H9 (cell line): ENCODE data around the gene E4F1. TPM values are rescaled to one million over a fixed set of nuclear protein-coding genes. Genes with fewer than 3 reads are reported as not detected.
A peak's percentile ranks its signal among the peaks of the same experiment; 100 is the strongest.
"Not testable (repeated sequence)": the region's sequence is repeated elsewhere in the genome, so short reads cannot be mapped to it uniquely, and the experiment has no call there.

Experiments
- DNase-seq: peaks from one replicate; pipeline ENCODE4 v3.0.0-alpha.2; 2017
- H2AFZ ChIP-seq: one replicate; pipeline ENCODE4 v1.6.1; 2013; ENCODE audit warnings: mild to moderate bottlenecking, low read length, control low read depth, moderate library complexity
- H2AK5ac ChIP-seq: 2 replicates; pipeline ENCODE4 v1.6.1; 2013; ENCODE audit warnings: low read length, control low read depth, mixed read lengths; ENCODE audit not compliant: insufficient read length
- H2BK120ac ChIP-seq: one replicate; pipeline ENCODE4 v1.6.1; 2013; ENCODE audit warnings: low read depth, mild to moderate bottlenecking, low read length, control low read depth, inconsistent platforms; ENCODE audit not compliant: poor library complexity, severe bottlenecking
- H2BK12ac ChIP-seq: 2 replicates; pipeline ENCODE4 v1.6.1; 2013; ENCODE audit warnings: low read length, control low read depth, mixed read lengths, low read depth; ENCODE audit not compliant: insufficient read length
- H2BK15ac ChIP-seq: 2 replicates; pipeline ENCODE4 v1.6.1; 2013; ENCODE audit warnings: low read depth, low read length, control low read depth
- H2BK20ac ChIP-seq: one replicate; pipeline ENCODE4 v1.6.1; 2013; ENCODE audit warnings: low read depth, mild to moderate bottlenecking, low read length, control low read depth, inconsistent platforms; ENCODE audit not compliant: poor library complexity, severe bottlenecking
- H2BK5ac ChIP-seq: 2 replicates; pipeline ENCODE4 v1.6.1; 2013; ENCODE audit warnings: low read length, control low read depth, mixed read lengths; ENCODE audit not compliant: insufficient read length
- H3K14ac ChIP-seq: 2 replicates; pipeline ENCODE4 v1.6.1; 2013; ENCODE audit warnings: low read length, control low read depth; ENCODE audit not compliant: insufficient read depth
- H3K18ac ChIP-seq: 2 replicates; pipeline ENCODE4 v1.6.1; 2013; ENCODE audit warnings: low read depth, mild to moderate bottlenecking, mixed read lengths, low read length, control low read depth; ENCODE audit not compliant: insufficient read length
- H3K23ac ChIP-seq: 2 replicates; pipeline ENCODE4 v1.6.1; 2013; ENCODE audit warnings: low read length, control low read depth, mixed read lengths, low read depth; ENCODE audit not compliant: insufficient read length
- H3K23me2 ChIP-seq: 2 replicates; pipeline ENCODE4 v1.6.1; 2013; ENCODE audit warnings: low read depth, mild to moderate bottlenecking, mixed read lengths, low read length, control low read depth; ENCODE audit not compliant: insufficient read length, poor library complexity, severe bottlenecking
- H3K27ac ChIP-seq: 2 replicates; pipeline ENCODE4 v1.5.1; 2013; ENCODE audit warnings: low read length, control low read depth, mixed read lengths, low read depth; ENCODE audit not compliant: insufficient read length
- H3K27me3 ChIP-seq: 2 replicates; pipeline ENCODE4 v1.6.1; 2013; ENCODE audit warnings: low read length, control low read depth, inconsistent platforms; ENCODE audit not compliant: insufficient read depth
- H3K4ac ChIP-seq: 2 replicates; pipeline ENCODE4 v1.6.1; 2013; ENCODE audit warnings: low read depth, mild to moderate bottlenecking, control low read depth, inconsistent platforms, low read length, moderate library complexity
- H3K4me1 ChIP-seq: 2 replicates; pipeline ENCODE4 v1.6.1; 2013; ENCODE audit warnings: low read length, control low read depth, inconsistent platforms; ENCODE audit not compliant: insufficient read depth
- H3K4me2 ChIP-seq: 2 replicates; pipeline ENCODE4 v1.6.1; 2013; ENCODE audit warnings: low read length, control low read depth, mixed read lengths; ENCODE audit not compliant: insufficient read length, insufficient read depth
- H3K56ac ChIP-seq: 2 replicates; pipeline ENCODE4 v1.6.1; 2013; ENCODE audit warnings: low read depth, mild to moderate bottlenecking, mixed read lengths, low read length, control low read depth; ENCODE audit not compliant: insufficient read length
- H3K79me1 ChIP-seq: 2 replicates; pipeline ENCODE4 v1.6.1; 2013; ENCODE audit warnings: low read depth, mild to moderate bottlenecking, moderate library complexity, low read length, control low read depth, inconsistent platforms; ENCODE audit not compliant: insufficient read depth, poor library complexity, severe bottlenecking
- H3K79me2 ChIP-seq: 2 replicates; pipeline ENCODE4 v1.6.1; 2013; ENCODE audit warnings: low read length, control low read depth, inconsistent platforms; ENCODE audit not compliant: insufficient read depth
- H3K9ac ChIP-seq: 2 replicates; pipeline ENCODE4 v1.6.1; 2013; ENCODE audit warnings: low read length, control low read depth, mixed read lengths; ENCODE audit not compliant: insufficient read length; ENCODE audit errors: extremely low read depth
- H3K9me3 ChIP-seq: one replicate; pipeline ENCODE4 v1.6.1; 2013; ENCODE audit warnings: low read depth, low read length, inconsistent platforms; ENCODE audit not compliant: control insufficient read depth
- H3T11ph ChIP-seq: one replicate; pipeline ENCODE4 v1.6.1; 2013; ENCODE audit warnings: mild to moderate bottlenecking, low read length, control low read depth, inconsistent platforms
- H4K20me1 ChIP-seq: one replicate; pipeline ENCODE4 v1.6.1; 2013; ENCODE audit not compliant: control insufficient read depth, insufficient read length, insufficient read depth
- H4K5ac ChIP-seq: 2 replicates; pipeline ENCODE4 v1.6.1; 2013; ENCODE audit warnings: low read depth, mild to moderate bottlenecking, mixed read lengths, low read length, control low read depth; ENCODE audit not compliant: insufficient read length
- H4K8ac ChIP-seq: replicated peaks from 2 replicates; pipeline ENCODE4 v1.6.1; 2013; ENCODE audit warnings: low read length, control low read depth, mixed read lengths, low read depth; ENCODE audit not compliant: insufficient read length
- H4K91ac ChIP-seq: 2 replicates; pipeline ENCODE4 v1.6.1; 2013; ENCODE audit warnings: low read depth, mild to moderate bottlenecking, moderate library complexity, mixed read lengths, low read length, control low read depth; ENCODE audit not compliant: insufficient read length
- H3K27ac Mint-ChIP-seq, 3 experiments: 2 replicates in 2 of 3; 3 replicates in 1 of 3; pipeline ENCODE4 v1.8.0; 2020 to 2021; ENCODE audit warnings: mixed read lengths in 3 of 3, mild to moderate bottlenecking in 1 of 3, moderate library complexity in 1 of 3
- H3K27me3 Mint-ChIP-seq: 2 replicates; pipeline ENCODE4 v1.8.0; 2021; ENCODE audit warnings: low read depth, mild to moderate bottlenecking, moderate library complexity, mixed read lengths
- H3K36me3 Mint-ChIP-seq, 3 experiments: 2 replicates in 2 of 3; 3 replicates in 1 of 3; pipeline ENCODE4 v1.8.0; 2020 to 2021; ENCODE audit warnings: low read depth in 3 of 3, mixed read lengths in 3 of 3; ENCODE audit not compliant: insufficient read depth in 1 of 3
- H3K4me1 Mint-ChIP-seq, 2 experiments: 2 replicates each; pipeline ENCODE4 v1.8.0; 2020; ENCODE audit warnings: mixed read lengths in 2 of 2
- H3K4me3 Mint-ChIP-seq, 2 experiments: 2 replicates in 1 of 2; 3 replicates in 1 of 2; pipeline ENCODE4 v1.8.0; 2020 to 2021; ENCODE audit warnings: mild to moderate bottlenecking in 2 of 2, mixed read lengths in 2 of 2, moderate library complexity in 1 of 2
- H3K9me3 Mint-ChIP-seq, 2 experiments: 2 replicates in 1 of 2; 3 replicates in 1 of 2; pipeline ENCODE4 v1.8.0; 2020; ENCODE audit warnings: mild to moderate bottlenecking in 2 of 2, mixed read lengths in 2 of 2, moderate library complexity in 1 of 2
- CTCF ChIP-seq: fragments of 200-600 bp; sonication (generic); conservative IDR thresholded peaks from 3 replicates; pipeline ENCODE4 v1.8.0; 2021; ENCODE audit warnings: antibody characterized with exemption, mild to moderate bottlenecking
- WGBS: extraction: QIAGEN DNeasy Blood & Tissue Kit; methylation state at CpG from one replicate; pipeline ENCODE4 v1.1.7; 2013; ENCODE audit warnings: missing lambda C conversion rate, low lambda C conversion rate, mixed read lengths; ENCODE audit not compliant: insufficient read length; ENCODE audit errors: extremely low coverage; 5-methylcytosine and 5-hydroxymethylcytosine counted together
- total RNA-seq: library from RNA; stranded (reverse); gene quantifications from 2 replicates; pipeline ENCODE4 v1.2.1, GENCODE V29; 2021

Gene E4F1
- total RNA-seq, 1 experiment from 2014 or later, result 35.9 TPM

- not testable (repeated sequence) for H3K4ac ChIP-seq, H3K4me1 ChIP-seq, H3K23me2 ChIP-seq, H4K5ac ChIP-seq, H2BK15ac ChIP-seq, H3K56ac ChIP-seq, H4K91ac ChIP-seq, H3K27ac ChIP-seq, H2AFZ ChIP-seq, H3K27me3 ChIP-seq, H3K18ac ChIP-seq, H3K14ac ChIP-seq, H2BK20ac ChIP-seq, DNase-seq, H3K9me3 ChIP-seq, H3K79me1 ChIP-seq, H4K20me1 ChIP-seq, H3K27me3 Mint-ChIP-seq, H2BK5ac ChIP-seq, H2AK5ac ChIP-seq, H2BK12ac ChIP-seq, H2BK120ac ChIP-seq, H3K9ac ChIP-seq, H3K9me3 Mint-ChIP-seq, H3K23ac ChIP-seq, H4K8ac ChIP-seq, H3K4me2 ChIP-seq, H3K4me3 Mint-ChIP-seq, H3T11ph ChIP-seq
- H3K79me2 ChIP-seq, result peaks cover 39% of the 10 kb centered on the region
- H3K36me3 Mint-ChIP-seq, result peaks cover 57 to 89% (median 79%) of the 10 kb centered on the region in 3 experiments
- WGBS, result no CpG with 5 or more reads among the region's 14 CpGs
- peaks cover 19 to 22% of the 10 kb centered on the region in 2 experiments for H3K4me1 Mint-ChIP-seq
- peak overlapping the region in 1 of 3 experiments; percentile 16; a peak in 1 of 7 replicates for H3K27ac Mint-ChIP-seq
- peak; percentile 17; the same call in 2 of the 3 replicates for TF ChIP-seq CTCF
Measured at GRCh38 chr16:2263026-2263425, 39.6 kb downstream of the E4F1 start.

- not testable (repeated sequence) for H3K4ac ChIP-seq, H4K91ac ChIP-seq, H2BK5ac ChIP-seq, H2AK5ac ChIP-seq, H3K27me3 Mint-ChIP-seq, H3K79me1 ChIP-seq, H2AFZ ChIP-seq, H2BK120ac ChIP-seq, H3K27me3 ChIP-seq, H3K23me2 ChIP-seq, H2BK12ac ChIP-seq, H3K4me1 ChIP-seq, H3K56ac ChIP-seq, H4K8ac ChIP-seq, H2BK20ac ChIP-seq, H4K20me1 ChIP-seq, H2BK15ac ChIP-seq, H4K5ac ChIP-seq, H3T11ph ChIP-seq, H3K9me3 ChIP-seq, H3K18ac ChIP-seq, H3K27ac ChIP-seq, H3K23ac ChIP-seq, DNase-seq, H3K9me3 Mint-ChIP-seq
- Histone ChIP-seq H3K9ac (peak overlapping the region; percentile 96), H3K4me2 (peak overlapping the region; percentile 47), H3K79me2 (peaks cover 39% of the 10 kb centered on the region), H3K14ac (peak overlapping the region; percentile 97; the same call in 1 of the 2 replicates)
- peaks cover 26% of the 10 kb centered on the region in 2 experiments for H3K4me1 Mint-ChIP-seq
- peak overlapping the region; percentile 87 to 90 for H3K4me3 Mint-ChIP-seq
- no CpG with 5 or more reads among the region's 12 CpGs for WGBS
- peaks cover 35 to 51% (median 46%) of the 10 kb centered on the region in 3 experiments; a peak in 6 of 7 replicates for H3K36me3 Mint-ChIP-seq
- H3K27ac Mint-ChIP-seq, result peak overlapping the region; percentile 78 to 95 (median 89)
Measured at GRCh38 chr16:2266887-2267286, 43.5 kb downstream of the E4F1 start.
